ENCODE measurements around the gene SNX24. TPM values are rescaled to one million over a fixed set of nuclear protein-coding genes. Genes with fewer than 3 reads are reported as not detected.

The SNX24 gene
- total RNA-seq, 2 donors from 2014 or later: 15.6 to 34.2 TPM

- TF ChIP-seq, protein P1, sequence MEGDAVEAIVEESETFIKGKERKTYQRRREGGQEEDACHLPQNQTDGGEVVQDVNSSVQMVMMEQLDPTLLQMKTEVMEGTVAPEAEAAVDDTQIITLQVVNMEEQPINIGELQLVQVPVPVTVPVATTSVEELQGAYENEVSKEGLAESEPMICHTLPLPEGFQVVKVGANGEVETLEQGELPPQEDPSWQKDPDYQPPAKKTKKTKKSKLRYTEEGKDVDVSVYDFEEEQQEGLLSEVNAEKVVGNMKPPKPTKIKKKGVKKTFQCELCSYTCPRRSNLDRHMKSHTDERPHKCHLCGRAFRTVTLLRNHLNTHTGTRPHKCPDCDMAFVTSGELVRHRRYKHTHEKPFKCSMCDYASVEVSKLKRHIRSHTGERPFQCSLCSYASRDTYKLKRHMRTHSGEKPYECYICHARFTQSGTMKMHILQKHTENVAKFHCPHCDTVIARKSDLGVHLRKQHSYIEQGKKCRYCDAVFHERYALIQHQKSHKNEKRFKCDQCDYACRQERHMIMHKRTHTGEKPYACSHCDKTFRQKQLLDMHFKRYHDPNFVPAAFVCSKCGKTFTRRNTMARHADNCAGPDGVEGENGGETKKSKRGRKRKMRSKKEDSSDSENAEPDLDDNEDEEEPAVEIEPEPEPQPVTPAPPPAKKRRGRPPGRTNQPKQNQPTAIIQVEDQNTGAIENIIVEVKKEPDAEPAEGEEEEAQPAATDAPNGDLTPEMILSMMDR (IDR thresholded peaks at IDR 0.05): no peak
- no peaks in the 10 kb centered on the region for H3K36me3 ChIP-seq
- H3K4me3 ChIP-seq: no peak overlapping the region
- H3K27me3 ChIP-seq (replicated peaks; ENCODE audit: insufficient read depth): no peaks in the 10 kb centered on the region
- no peak for ATAC-seq (ENCODE audit: insufficient number of reproducible peaks, low FRiP score, low read depth)
- H3K9me3 ChIP-seq: no peaks in the 10 kb centered on the region
- no peak for DNase-seq (ENCODE audit: low spot score)
- H3K4me1 ChIP-seq (ENCODE audit: control insufficient read depth in 1 of 2, low read depth in 2 of 2): no peaks in the 10 kb centered on the region
- H3K27ac ChIP-seq: no peak overlapping the region
These were observed 24.9 kb downstream of the SNX24 start for GRCh38 chr5:122870219-122870856.

GRCh38 chr5:122871661-122872060, 26.2 kb downstream of the SNX24 start:
- no peak overlapping the region for H3K27ac ChIP-seq
- H3K27me3 ChIP-seq (replicated peaks; ENCODE audit: insufficient read depth): no peaks in the 10 kb centered on the region
- TF ChIP-seq, protein P1 (IDR thresholded peaks at IDR 0.05): no peak
- H3K4me1 ChIP-seq (ENCODE audit: control insufficient read depth in 1 of 2, low read depth in 2 of 2): no peaks in the 10 kb centered on the region
- H3K36me3 ChIP-seq: no peaks in the 10 kb centered on the region
- ATAC-seq (ENCODE audit: insufficient number of reproducible peaks, low FRiP score, low read depth) (no peak), DNase-seq (ENCODE audit: low spot score) (no peak)
- no peaks in the 10 kb centered on the region for H3K9me3 ChIP-seq
- H3K4me3 ChIP-seq: no peak overlapping the region

DNA sequence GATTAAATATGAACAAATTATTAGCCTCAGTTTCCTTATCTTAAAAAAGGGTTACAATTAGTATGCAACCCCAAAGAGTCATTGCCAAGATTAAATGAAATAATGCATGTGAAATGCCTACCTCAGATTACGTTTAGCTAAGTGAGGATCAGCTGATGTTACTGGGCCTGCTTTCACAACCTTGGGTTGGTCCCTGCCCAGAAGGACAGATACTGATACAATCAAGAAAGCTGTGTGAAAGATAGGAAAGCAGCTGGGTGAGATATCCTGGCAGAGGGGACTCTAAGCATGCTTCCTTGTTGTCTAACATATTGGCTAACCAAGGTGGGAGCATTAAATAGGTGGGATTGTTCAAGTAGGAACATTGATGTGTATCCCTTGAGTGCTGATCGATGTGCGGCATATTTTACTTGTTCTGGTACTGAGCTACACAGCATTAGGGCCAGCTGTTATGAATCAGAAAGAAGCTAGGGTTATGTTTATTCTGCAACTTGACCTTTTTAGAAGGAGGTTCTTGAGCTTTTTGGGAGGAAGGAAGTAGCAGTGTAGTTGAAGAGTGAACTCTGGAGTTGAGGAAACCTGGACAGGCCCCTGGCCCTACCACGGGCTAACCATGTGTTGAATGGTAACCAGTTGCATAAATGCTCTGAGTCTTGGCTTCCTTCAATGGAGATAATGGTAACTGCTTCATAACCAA, 28.9 kb downstream of the SNX24 start:
- no peaks in the 10 kb centered on the region for H3K27me3 ChIP-seq (replicated peaks; ENCODE audit: insufficient read depth)
- no peak for ATAC-seq (ENCODE audit: insufficient number of reproducible peaks, low FRiP score, low read depth)
- TF ChIP-seq, protein P1 (IDR thresholded peaks at IDR 0.05): no peak
- H3K9me3 ChIP-seq: no peaks in the 10 kb centered on the region
- no peak overlapping the region for H3K27ac ChIP-seq
- DNase-seq (ENCODE audit: low spot score): no peak
- H3K4me3 ChIP-seq: no peak overlapping the region
- no peaks in the 10 kb centered on the region for H3K36me3 ChIP-seq
- H3K4me1 ChIP-seq (ENCODE audit: control insufficient read depth in 1 of 2, low read depth in 2 of 2): no peaks in the 10 kb centered on the region

DNA sequence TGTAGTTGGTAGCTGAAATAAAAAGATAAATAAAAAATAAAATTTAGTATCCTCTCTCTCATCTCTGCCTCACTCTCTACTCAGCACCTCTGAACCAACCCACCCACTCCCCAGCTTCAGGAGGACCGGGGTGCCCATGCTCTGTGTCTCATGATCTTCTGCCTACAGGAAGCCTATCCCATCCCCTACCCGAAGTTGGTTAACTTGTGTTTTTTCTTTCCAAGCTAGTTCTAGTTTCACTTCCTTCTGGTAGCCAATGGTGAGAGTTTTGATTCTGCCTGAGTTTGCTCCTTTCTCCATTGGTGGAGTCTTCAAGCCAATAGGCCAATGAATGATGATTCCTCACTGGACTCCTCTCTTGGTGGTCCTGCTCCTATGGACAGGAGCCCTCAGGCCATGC, 32.1 kb downstream of the SNX24 start:
- ATAC-seq (ENCODE audit: insufficient number of reproducible peaks, low FRiP score, low read depth): no peak
- no peak for DNase-seq (ENCODE audit: low spot score)
- no peak overlapping the region for H3K4me3 ChIP-seq

DNA sequence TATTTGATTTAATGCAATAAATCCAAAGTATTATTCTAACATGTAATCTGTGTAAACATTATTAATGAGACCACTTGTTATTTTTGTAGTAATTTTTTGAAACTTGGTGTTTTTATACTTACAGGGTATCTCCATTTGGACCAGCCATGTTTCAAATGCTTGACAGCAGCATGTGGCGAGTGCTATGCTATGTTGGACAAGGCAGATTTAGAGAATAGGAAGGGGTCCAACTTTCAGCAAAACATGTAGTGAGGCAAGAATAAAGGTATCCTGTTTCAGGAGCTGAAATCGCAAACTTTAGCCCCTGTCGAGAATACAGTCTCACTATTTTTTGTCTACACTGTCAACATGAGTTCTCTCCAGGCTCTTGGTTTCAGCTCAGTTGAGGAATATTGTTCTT, 33.7 kb downstream of the SNX24 start:
- ATAC-seq (ENCODE audit: insufficient number of reproducible peaks, low FRiP score, low read depth) (no peak), DNase-seq (ENCODE audit: low spot score) (no peak)
- TF ChIP-seq, protein P1 (IDR thresholded peaks at IDR 0.05): no peak
- Histone ChIP-seq H3K4me1 (ENCODE audit: control insufficient read depth in 1 of 2, low read depth in 2 of 2) (peaks cover 6 to 13% of the 10 kb centered on the region in 2 donors), H3K27me3 (replicated peaks; ENCODE audit: insufficient read depth) (no peaks in the 10 kb centered on the region), H3K9me3 (no peaks in the 10 kb centered on the region), H3K27ac (no peak overlapping the region), H3K4me3 (no peak overlapping the region), H3K36me3 (no peaks in the 10 kb centered on the region)

More for the DNA sequence above, 32.1 kb downstream of the SNX24 start:
- Histone ChIP-seq H3K27ac (no peak overlapping the region), H3K27me3 (replicated peaks; ENCODE audit: insufficient read depth) (no peaks in the 10 kb centered on the region), H3K4me1 (ENCODE audit: control insufficient read depth in 1 of 2, low read depth in 2 of 2) (peaks cover under 1 to 3% of the 10 kb centered on the region in 2 donors), H3K36me3 (no peaks in the 10 kb centered on the region), H3K9me3 (no peaks in the 10 kb centered on the region)
- TF ChIP-seq, protein P1 (IDR thresholded peaks at IDR 0.05): no peak

Measured in thoracic aorta (tissue), 2 donors.